Measurements from ENCODE around the gene CST1.

The CST1 gene

DNA sequence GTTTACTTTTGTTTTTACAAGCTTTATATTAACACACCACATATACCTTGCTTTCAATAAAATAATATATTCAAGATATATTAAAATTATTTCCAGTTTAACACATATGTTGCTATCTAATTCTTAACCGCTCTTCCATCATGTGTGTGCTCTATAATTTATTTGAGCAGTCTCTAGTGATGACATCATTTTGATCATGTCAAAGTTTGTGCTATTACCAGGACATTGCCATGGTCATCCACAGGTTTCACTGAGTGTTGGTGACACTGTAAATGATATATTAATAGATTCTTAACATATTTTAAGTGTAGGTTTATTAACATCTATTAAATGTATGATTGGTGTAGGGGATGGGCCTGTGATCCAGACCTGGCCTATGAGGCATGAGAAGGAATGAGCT, 44.8 kb downstream of the CST1 start:
- Histone ChIP-seq H3K4me1 (ENCODE audit: insufficient read depth, low read length) (no peaks in the 10 kb centered on the region), H3K4me3 (ENCODE audit: low read depth in 1 of 2, low read length in 2 of 2) (no peak overlapping the region), H3K9me3 (ENCODE audit: insufficient read depth, low read length, severe bottlenecking) (no peaks in the 10 kb centered on the region), H4K20me1 (ENCODE audit: insufficient read depth, low read length) (no peaks in the 10 kb centered on the region), H3K79me2 (ENCODE audit: insufficient read depth, low read length) (no peaks in the 10 kb centered on the region), H3K9ac (ENCODE audit: low read depth, low read length) (no peak overlapping the region), H3K4me2 (ENCODE audit: insufficient read depth, low read length) (no peak overlapping the region), H2AFZ (ENCODE audit: low read depth, low read length) (no peak overlapping the region), H3K27me3 (ENCODE audit: insufficient read depth, low read length, poor library complexity) (peaks cover 16% of the 10 kb centered on the region), H3K27ac (ENCODE audit: low read length) (no peak overlapping the region), H3K36me3 (ENCODE audit: insufficient read depth, low read length) (no peaks in the 10 kb centered on the region)
- TF ChIP-seq, protein P1, sequence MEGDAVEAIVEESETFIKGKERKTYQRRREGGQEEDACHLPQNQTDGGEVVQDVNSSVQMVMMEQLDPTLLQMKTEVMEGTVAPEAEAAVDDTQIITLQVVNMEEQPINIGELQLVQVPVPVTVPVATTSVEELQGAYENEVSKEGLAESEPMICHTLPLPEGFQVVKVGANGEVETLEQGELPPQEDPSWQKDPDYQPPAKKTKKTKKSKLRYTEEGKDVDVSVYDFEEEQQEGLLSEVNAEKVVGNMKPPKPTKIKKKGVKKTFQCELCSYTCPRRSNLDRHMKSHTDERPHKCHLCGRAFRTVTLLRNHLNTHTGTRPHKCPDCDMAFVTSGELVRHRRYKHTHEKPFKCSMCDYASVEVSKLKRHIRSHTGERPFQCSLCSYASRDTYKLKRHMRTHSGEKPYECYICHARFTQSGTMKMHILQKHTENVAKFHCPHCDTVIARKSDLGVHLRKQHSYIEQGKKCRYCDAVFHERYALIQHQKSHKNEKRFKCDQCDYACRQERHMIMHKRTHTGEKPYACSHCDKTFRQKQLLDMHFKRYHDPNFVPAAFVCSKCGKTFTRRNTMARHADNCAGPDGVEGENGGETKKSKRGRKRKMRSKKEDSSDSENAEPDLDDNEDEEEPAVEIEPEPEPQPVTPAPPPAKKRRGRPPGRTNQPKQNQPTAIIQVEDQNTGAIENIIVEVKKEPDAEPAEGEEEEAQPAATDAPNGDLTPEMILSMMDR (IDR thresholded peaks at IDR 0.05; ENCODE audit: borderline replicate concordance, extremely low read depth, low read length, poor library complexity, severe bottlenecking): no peak
- TF ChIP-seq EZH2 (IDR thresholded peaks at IDR 0.05; ENCODE audit: borderline replicate concordance, low read depth, low read length, severe bottlenecking): no peak
- no peak for DNase-seq
- ATAC-seq (ENCODE audit: insufficient read depth, low read depth): no peak

DNA sequence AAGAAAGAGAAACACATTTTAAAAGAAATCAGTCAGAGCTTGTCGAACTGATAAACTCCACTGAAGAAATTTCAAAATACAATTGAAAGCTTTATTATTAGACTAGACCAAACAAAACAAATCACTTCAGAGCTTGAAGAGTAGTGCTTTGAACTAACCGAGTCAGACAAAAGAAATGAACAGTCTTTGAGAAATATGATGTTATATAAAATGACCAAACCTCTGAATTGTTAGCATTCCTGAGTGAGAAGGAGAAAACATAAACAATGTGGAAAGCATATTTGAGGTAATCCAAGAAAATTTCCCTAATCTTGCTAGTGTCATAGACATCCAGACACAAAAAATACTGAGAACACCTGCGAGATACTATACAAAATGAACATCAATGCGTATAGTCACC, 48.7 kb downstream of the CST1 start:
- Histone ChIP-seq H3K9ac (ENCODE audit: low read depth, low read length) (no peak overlapping the region), H3K4me2 (ENCODE audit: insufficient read depth, low read length) (no peak overlapping the region), H2AFZ (ENCODE audit: low read depth, low read length) (no peak overlapping the region), H3K4me1 (ENCODE audit: insufficient read depth, low read length) (no peaks in the 10 kb centered on the region), H4K20me1 (ENCODE audit: insufficient read depth, low read length) (no peaks in the 10 kb centered on the region), H3K27me3 (ENCODE audit: insufficient read depth, low read length, poor library complexity) (peaks cover 13% of the 10 kb centered on the region), H3K9me3 (ENCODE audit: insufficient read depth, low read length, severe bottlenecking) (no peaks in the 10 kb centered on the region), H3K79me2 (ENCODE audit: insufficient read depth, low read length) (no peaks in the 10 kb centered on the region), H3K27ac (ENCODE audit: low read length) (no peak overlapping the region), H3K4me3 (ENCODE audit: low read depth in 1 of 2, low read length in 2 of 2) (no peak overlapping the region), H3K36me3 (ENCODE audit: insufficient read depth, low read length) (no peaks in the 10 kb centered on the region)
- no peak for TF ChIP-seq EZH2 (IDR thresholded peaks at IDR 0.05; ENCODE audit: borderline replicate concordance, low read depth, low read length, severe bottlenecking)
- TF ChIP-seq, protein P1 (IDR thresholded peaks at IDR 0.05; ENCODE audit: borderline replicate concordance, extremely low read depth, low read length, poor library complexity, severe bottlenecking): no peak
- ATAC-seq (ENCODE audit: insufficient read depth, low read depth) (no peak), DNase-seq (no peak)

DNA sequence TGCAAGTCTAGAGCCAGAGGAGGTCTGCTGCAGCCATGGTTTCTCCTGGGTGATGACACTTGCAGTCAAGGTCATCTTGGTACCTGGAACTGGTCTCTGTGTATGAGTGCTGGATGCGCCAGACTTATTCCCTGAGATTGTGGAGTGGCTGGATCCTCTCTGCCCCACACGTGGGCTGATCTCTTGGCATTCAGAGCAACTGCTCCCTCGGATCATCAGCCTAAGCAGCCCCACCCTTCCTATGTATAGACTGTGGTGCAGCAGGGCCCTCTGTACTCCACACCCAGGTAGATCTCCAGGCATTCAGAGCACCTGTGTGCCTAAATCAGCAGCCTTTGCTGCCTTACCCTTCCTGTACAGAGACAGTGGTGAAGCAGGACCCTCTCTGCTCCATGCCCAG, 49.8 kb downstream of the CST1 start:
- Histone ChIP-seq H2AFZ (ENCODE audit: low read depth, low read length) (no peak overlapping the region), H4K20me1 (ENCODE audit: insufficient read depth, low read length) (no peaks in the 10 kb centered on the region), H3K4me1 (ENCODE audit: insufficient read depth, low read length) (no peaks in the 10 kb centered on the region), H3K36me3 (ENCODE audit: insufficient read depth, low read length) (no peaks in the 10 kb centered on the region), H3K9ac (ENCODE audit: low read depth, low read length) (no peak overlapping the region), H3K9me3 (ENCODE audit: insufficient read depth, low read length, severe bottlenecking) (no peaks in the 10 kb centered on the region), H3K79me2 (ENCODE audit: insufficient read depth, low read length) (no peaks in the 10 kb centered on the region), H3K27ac (ENCODE audit: low read length) (no peak overlapping the region), H3K4me3 (ENCODE audit: low read depth in 1 of 2, low read length in 2 of 2) (no peak overlapping the region), H3K4me2 (ENCODE audit: insufficient read depth, low read length) (no peak overlapping the region), H3K27me3 (ENCODE audit: insufficient read depth, low read length, poor library complexity) (peaks cover 15% of the 10 kb centered on the region)
- DNase-seq: no peak
- ATAC-seq (ENCODE audit: insufficient read depth, low read depth): no peak
- TF ChIP-seq, protein P1 (IDR thresholded peaks at IDR 0.05; ENCODE audit: borderline replicate concordance, extremely low read depth, low read length, poor library complexity, severe bottlenecking): no peak
- TF ChIP-seq EZH2 (IDR thresholded peaks at IDR 0.05; ENCODE audit: borderline replicate concordance, low read depth, low read length, severe bottlenecking): no peak

DNA sequence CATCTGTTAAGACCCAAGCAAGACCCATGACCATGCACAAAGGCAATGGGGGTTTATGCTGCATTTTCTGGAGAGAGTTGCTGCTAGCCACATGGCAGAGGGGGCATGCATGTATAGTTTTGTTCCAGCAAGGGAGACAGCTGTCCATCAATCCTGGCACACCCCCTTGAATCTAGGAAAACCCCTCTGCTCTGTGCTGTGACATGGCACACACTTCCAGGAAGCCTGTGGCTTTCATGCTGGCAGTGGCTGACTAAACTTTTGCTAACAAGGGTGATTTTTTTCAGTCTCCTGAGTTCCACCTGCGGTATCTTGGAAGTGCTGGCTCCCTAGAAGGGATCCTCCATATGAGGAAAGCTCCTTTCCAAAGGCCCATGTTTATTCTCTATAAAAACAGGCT, 52.8 kb downstream of the CST1 start:
- Histone ChIP-seq H4K20me1 (ENCODE audit: insufficient read depth, low read length) (no peaks in the 10 kb centered on the region), H3K27me3 (ENCODE audit: insufficient read depth, low read length, poor library complexity) (peaks cover 13% of the 10 kb centered on the region), H3K9me3 (ENCODE audit: insufficient read depth, low read length, severe bottlenecking) (no peaks in the 10 kb centered on the region), H3K9ac (ENCODE audit: low read depth, low read length) (no peak overlapping the region), H3K4me2 (ENCODE audit: insufficient read depth, low read length) (no peak overlapping the region), H3K27ac (ENCODE audit: low read length) (no peak overlapping the region), H3K36me3 (ENCODE audit: insufficient read depth, low read length) (no peaks in the 10 kb centered on the region), H3K4me1 (ENCODE audit: insufficient read depth, low read length) (no peaks in the 10 kb centered on the region), H3K4me3 (ENCODE audit: low read depth in 1 of 2, low read length in 2 of 2) (no peak overlapping the region), H3K79me2 (ENCODE audit: insufficient read depth, low read length) (no peaks in the 10 kb centered on the region), H2AFZ (ENCODE audit: low read depth, low read length) (no peak overlapping the region)
- TF ChIP-seq, protein P1 (IDR thresholded peaks at IDR 0.05; ENCODE audit: borderline replicate concordance, extremely low read depth, low read length, poor library complexity, severe bottlenecking): no peak
- no peak for TF ChIP-seq EZH2 (IDR thresholded peaks at IDR 0.05; ENCODE audit: borderline replicate concordance, low read depth, low read length, severe bottlenecking)
- DNase-seq (no peak), ATAC-seq (ENCODE audit: insufficient read depth, low read depth) (no peak)
